OCI-LY7 (cell line): ENCODE measurements around the gene HOXA3. TPM values are rescaled to one million over a fixed set of nuclear protein-coding genes. Genes with fewer than 3 reads are reported as not detected.

ENCODE experiments used
- BruUV-seq: library from RNA; stranded (reverse); fragments of 400-500 nt; replicated peaks from 2 replicates; lab custom pipeline; 2021; lab: Mats Ljungman, UMichigan
- CTCF ChIA-PET: fragments of 300-600 bp; sonication (Branson Sonifier 250); formaldehyde crosslinking; loops from one replicate; lab custom pipeline; 2022; ENCODE audit warnings: antibody characterized with exemption; ENCODE audit not compliant: unreplicated experiment; lab: Charles Lee
- POLR2A ChIA-PET: fragments of 300-600 bp; sonication (Branson Sonifier 250); formaldehyde crosslinking; loops from one replicate; lab custom pipeline; 2022; ENCODE audit warnings: antibody characterized with exemption; lab: Charles Lee
- DNase-seq: peaks from one replicate; pipeline ENCODE4 v3.0.0-alpha.2; 2015; ENCODE audit warnings: low spot score
- H2AFZ ChIP-seq: fragments of 200-600 bp; sonication (generic), shearing (Covaris generic); 2 replicates; pipeline ENCODE4 v1.6.1; 2014; ENCODE audit warnings: mild to moderate bottlenecking, antibody characterized with exemption, low read length, moderate library complexity
- H3K27ac ChIP-seq: fragments of 200-600 bp; sonication (generic); 2 replicates; pipeline ENCODE4 v1.5.1; 2014; ENCODE audit warnings: mixed run types, low read depth, mild to moderate bottlenecking, moderate library complexity, low read length, inconsistent platforms; ENCODE audit not compliant: poor library complexity, severe bottlenecking
- H3K36me3 ChIP-seq: fragments of 200-600 bp; sonication (generic); 2 replicates; pipeline ENCODE4 v1.6.1; 2014; ENCODE audit warnings: mild to moderate bottlenecking, antibody characterized with exemption, low read length, moderate library complexity, mixed read lengths; ENCODE audit not compliant: insufficient read depth
- H3K4me1 ChIP-seq: fragments of 200-600 bp; sonication (generic); 2 replicates; pipeline ENCODE4 v1.5.1; 2014; ENCODE audit warnings: mild to moderate bottlenecking, low read length; ENCODE audit not compliant: insufficient read depth, poor library complexity, severe bottlenecking
- H3K4me2 ChIP-seq: fragments of 200-600 bp; sonication (generic); 2 replicates; pipeline ENCODE4 v1.6.1; 2014; ENCODE audit warnings: mild to moderate bottlenecking, low read length
- H3K4me3 ChIP-seq: fragments of 200-600 bp; sonication (generic); 2 replicates; pipeline ENCODE4 v1.5.1; 2014; ENCODE audit warnings: mild to moderate bottlenecking, low read depth, low read length; ENCODE audit not compliant: poor library complexity, severe bottlenecking
- H3K79me2 ChIP-seq: fragments of 200-600 bp; sonication (generic); 2 replicates; pipeline ENCODE4 v1.6.1; 2016; ENCODE audit warnings: low read depth, mild to moderate bottlenecking, low read length, moderate library complexity, mixed read lengths; ENCODE audit not compliant: insufficient read depth
- H3K9me2 ChIP-seq: fragments of 200-600 bp; sonication (generic); 2 replicates; pipeline ENCODE4 v1.6.1; 2016; ENCODE audit warnings: mild to moderate bottlenecking, low read length, mixed read lengths; ENCODE audit not compliant: insufficient read depth
- H3K9me3 ChIP-seq: fragments of 200-600 bp; sonication (generic); 2 replicates; pipeline ENCODE4 v1.6.1; 2014; ENCODE audit warnings: mild to moderate bottlenecking, mixed run types, low read length, mixed read lengths
- H4K20me1 ChIP-seq: fragments of 200-600 bp; sonication (generic); 2 replicates; pipeline ENCODE4 v1.6.1; 2014; ENCODE audit warnings: mild to moderate bottlenecking, antibody characterized with exemption, low read length, moderate library complexity, mixed read lengths; ENCODE audit not compliant: insufficient read depth
- CTCF ChIP-seq: fragments of 200-600 bp; sonication (generic); conservative IDR thresholded peaks from 2 replicates; pipeline ENCODE4 v1.5.1; 2014; ENCODE audit warnings: mild to moderate bottlenecking, antibody characterized with exemption, low read length, moderate library complexity, mixed read lengths
- EZH2phosphoT487 ChIP-seq: fragments of 200-600 bp; sonication (generic); IDR thresholded peaks from 2 replicates; pipeline ENCODE4 v1.6.1; 2018; ENCODE audit warnings: low read depth, borderline replicate concordance, mild to moderate bottlenecking, mixed run types, antibody characterized with exemption, low read length, moderate library complexity, mixed read lengths
- intact Hi-C: fragments of 100-400 bp; cut with micrococcal nuclease; formaldehyde crosslinking; loops from one replicate; pipeline ENCODE4 v1.10.0; 2022; ENCODE audit not compliant: unreplicated experiment
- total RNA-seq, 2 experiments: library from RNA; depleted of rRNA in 1 of 2; stranded (reverse); fragments of >200 nt in 1 of 2; shearing (Covaris generic) in 1 of 2; gene quantifications; 2 replicates each; pipeline ENCODE4 v1.2.3, GENCODE V29; 2014 to 2022

HOXA3 gene
- total RNA-seq, 2 experiments from 2014 or later, result 0.41 to 2.7 TPM

DNA sequence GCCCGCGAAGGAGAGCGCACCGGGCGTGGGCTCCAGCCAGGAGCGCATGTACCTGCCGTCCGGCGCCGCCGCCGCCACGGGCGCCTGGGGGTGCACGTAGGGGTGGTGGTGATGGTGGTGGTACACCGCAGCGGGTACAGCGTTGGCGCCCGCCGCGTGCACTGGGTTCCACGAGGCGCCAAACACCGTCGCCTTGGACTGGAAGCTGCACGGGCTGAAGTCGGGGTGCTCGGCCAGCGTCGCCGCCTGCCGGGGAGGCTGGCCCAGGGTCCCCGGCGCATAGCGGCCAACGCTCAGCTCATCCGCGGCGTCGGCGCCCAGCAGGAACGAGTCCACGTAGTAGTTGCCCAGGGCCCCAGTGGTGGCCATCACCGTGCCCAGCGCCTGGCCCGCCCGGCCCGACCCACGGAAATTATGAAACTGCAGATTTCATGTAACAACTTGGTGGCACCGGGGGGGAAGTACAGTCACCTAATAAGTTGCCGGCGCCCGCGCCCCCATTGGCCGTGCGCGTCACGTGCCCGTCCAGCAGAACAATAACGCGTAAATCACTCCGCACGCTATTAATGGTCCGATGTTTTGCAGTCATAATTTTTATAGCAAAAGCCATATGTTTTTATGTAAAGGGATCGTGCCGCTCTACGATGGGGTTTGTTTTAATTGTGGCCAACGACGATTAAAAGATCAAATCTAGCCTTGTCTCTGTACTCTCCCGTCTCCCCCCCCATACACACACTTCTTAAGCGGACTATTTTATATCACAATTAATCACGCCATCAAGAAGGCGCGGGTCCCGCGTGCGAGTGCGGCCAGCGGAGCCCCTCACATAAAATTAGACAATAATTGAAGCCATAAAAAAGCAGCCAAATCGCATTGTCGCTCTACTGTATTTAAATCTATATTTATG is 13.0 kb upstream of the HOXA3 start, which contains the start of gene HOXA9:
HOXA9 (minus strand) TSS at position 449 of the 907 bp plus-strand sequence; CDS start at position 369, 80 bp downstream.
- no peak within 1 kb of the TSS for H3K27ac ChIP-seq
- no peak for DNase-seq
- H2AFZ ChIP-seq, result no peak within 1 kb of the TSS
- H3K4me1 ChIP-seq, result peaks cover 4% of the 10 kb centered on the region
- intact Hi-C loops, result no loop called here
- no peaks in the 10 kb centered on the region for H3K9me2 ChIP-seq
- no TSS peak for BruUV-seq
- no peak within 1 kb of the TSS for H3K4me3 ChIP-seq
- ChIA-PET POLR2A (no interaction called here), CTCF (no interaction called here)
- no peaks in the 10 kb centered on the region for H3K79me2 ChIP-seq
- no peaks in the 10 kb centered on the region for H3K36me3 ChIP-seq
- no peaks in the 10 kb centered on the region for H3K9me3 ChIP-seq
- TF ChIP-seq EZH2phosphoT487 (no peak), CTCF (no peak)
- no peaks in the 10 kb centered on the region for H4K20me1 ChIP-seq
- H3K4me2 ChIP-seq, result no peak within 1 kb of the TSS

DNA sequence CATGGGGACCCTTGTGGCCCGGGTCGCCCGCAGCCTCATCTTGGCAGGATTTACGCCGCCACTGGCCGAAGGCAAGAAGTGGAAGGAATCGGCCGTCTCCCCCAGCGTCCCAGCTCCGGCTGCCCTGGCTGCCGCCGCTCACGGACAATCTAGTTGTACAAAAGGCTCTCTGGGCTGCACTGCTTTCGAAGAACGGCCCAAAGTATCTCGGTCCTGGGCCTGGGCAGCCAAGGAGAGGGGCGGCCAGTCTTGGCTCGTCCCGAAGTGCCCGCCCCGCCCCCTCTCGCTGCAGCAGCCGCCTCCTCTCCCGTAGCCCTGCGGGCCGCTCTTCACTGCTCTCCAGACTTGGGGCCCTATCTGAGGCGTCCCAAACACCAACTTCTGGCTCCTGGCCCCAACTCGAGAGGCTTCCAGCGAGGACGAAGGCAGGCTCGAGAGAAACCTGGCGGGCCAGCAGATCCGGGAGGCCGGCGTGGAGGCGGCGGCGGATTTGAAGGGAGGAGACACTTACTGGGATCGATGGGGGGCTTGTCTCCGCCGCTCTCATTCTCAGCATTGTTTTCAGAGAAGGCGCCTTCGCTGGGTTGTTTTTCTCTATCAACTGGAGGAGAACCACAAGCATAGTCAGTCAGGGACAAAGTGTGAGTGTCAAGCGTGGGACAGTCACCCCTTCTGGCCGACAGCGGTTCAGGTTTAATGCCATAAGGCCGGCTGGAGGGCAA is 12.1 kb upstream of the HOXA3 start:
- Histone ChIP-seq H3K4me1 (peaks cover 6% of the 10 kb centered on the region), H3K4me3 (no peak overlapping the region)

More for the DNA sequence above, 12.1 kb upstream of the HOXA3 start:
- no TSS peak for BruUV-seq
- Histone ChIP-seq H3K79me2 (no peaks in the 10 kb centered on the region), H3K9me3 (no peaks in the 10 kb centered on the region), H2AFZ (no peak overlapping the region), H3K4me2 (no peak overlapping the region), H3K27ac (no peak overlapping the region), H4K20me1 (no peaks in the 10 kb centered on the region), H3K36me3 (no peaks in the 10 kb centered on the region), H3K9me2 (no peaks in the 10 kb centered on the region)
- no peak for TF ChIP-seq EZH2phosphoT487
- TF ChIP-seq CTCF, result no peak
- POLR2A ChIA-PET, result no interaction called here
- DNase-seq, result no peak
- CTCF ChIA-PET, result no interaction called here
- intact Hi-C loops, result loop anchor here (5.0 kb wide), 2 partner anchors 497 to 662 kb away; no protein-coding TSS in a partner anchor
